ENCODE results near the gene BCAS3.

GRCh38 chr17:60888812-60889709 lies 211.4 kb downstream of the BCAS3 start:
- no peak for TF ChIP-seq POLR2A (IDR thresholded peaks at IDR 0.05; ENCODE audit: low read length)
- no peak for TF ChIP-seq GATA1 (IDR thresholded peaks at IDR 0.05; ENCODE audit: low read depth, low read length)

Data from erythroblast (primary cell).